Activated CD4-positive, alpha-beta T cell treated with anti-CD3 and anti-CD28 coated beads, Interleukin-10, Interleukin-2, amounts not matched to agents 100 ng/mL and 50 ng/mL, durations not matched to agents 16 hours and 8 hours (primary cell): ENCODE data around the gene MSH4.
"Not testable (repeated sequence)": the region's sequence is repeated elsewhere in the genome, so short reads cannot be mapped to it uniquely, and the experiment has no call there.

ENCODE experiments used
- DNase-seq: peaks from one replicate; pipeline ENCODE4 v3.0.0-alpha.2; 2020

Gene MSH4

DNA sequence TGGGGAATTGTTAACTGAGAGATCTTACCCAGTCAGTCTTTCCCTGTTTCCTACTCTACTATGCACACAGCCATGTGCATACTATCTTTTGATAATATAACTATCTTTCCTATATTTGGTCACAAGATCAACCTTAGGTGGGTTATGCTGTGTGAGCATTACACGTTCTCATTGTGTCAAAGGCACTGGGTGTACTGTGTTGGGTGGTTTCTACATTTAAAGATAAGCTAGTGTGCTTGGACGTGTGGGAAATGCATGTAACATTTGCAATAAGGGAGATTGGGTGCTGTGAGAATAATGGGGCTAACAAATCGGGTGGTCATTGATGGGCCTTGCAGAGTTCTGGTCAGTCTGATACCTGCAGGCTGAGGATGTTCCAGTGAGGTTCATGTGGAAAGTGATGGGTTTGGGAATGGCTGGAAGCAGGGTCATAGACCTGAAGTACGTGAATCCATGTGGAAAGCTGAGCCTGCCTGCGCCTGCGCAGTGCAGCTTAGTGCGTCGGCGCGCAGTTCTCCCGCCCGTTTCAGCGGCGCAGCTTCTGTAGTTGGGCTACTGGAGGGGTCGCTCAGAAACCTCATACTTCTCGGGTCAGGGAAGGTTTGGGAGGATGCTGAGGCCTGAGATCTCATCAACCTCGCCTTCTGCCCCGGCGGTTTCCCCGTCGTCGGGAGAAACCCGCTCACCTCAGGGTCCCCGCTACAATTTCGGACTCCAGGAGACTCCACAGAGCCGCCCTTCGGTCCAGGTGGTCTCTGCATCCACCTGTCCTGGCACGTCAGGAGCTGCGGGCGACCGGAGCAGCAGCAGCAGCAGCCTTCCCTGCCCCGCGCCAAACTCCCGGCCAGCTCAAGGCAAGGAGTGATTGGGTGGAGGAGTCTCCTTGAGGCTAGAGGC is at the start of gene MSH4:
Gene MSH4 (plus strand): TSS at position 507 of the 897 bp plus-strand sequence. CDS start 104 bp downstream, at position 611.
- peak; percentile 47 for DNase-seq

DNA sequence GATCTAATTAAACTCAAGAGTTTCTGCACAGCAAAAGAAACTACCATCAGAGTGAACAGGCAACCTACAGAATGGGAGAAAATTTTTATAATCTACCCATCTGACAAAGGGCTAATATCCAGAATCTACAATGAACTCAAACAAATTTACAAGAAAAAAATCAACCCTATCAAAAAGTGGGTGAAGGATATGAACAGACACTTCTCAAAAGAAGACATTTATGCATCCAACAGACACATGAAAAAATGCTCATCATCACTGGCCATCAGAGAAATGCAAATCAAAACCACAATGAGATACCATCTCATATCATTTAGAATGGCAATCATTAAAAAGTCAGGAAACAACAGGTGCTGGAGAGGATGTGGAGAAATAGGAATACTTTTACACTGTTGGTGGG is 39.5 kb upstream of the MSH4 start:
- not testable (repeated sequence) for DNase-seq

DNA sequence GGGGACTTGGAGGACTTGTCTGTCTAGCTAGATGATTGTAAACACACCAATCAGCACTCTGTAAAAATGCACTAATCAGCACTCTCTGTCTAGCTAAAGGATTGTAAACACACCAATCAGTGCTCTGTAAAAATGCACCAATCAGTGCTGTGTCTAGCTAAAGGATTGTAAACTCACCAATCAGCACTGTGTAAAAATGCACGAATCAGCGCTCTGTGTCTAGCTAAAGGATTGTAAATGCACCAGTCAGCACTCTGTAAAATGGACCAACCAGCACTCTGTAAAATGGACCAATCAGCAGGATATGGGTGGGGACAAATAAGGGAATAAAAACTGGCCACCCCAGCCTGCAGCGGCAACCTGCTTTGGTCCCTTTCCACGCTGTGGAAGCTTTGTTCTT is 38.1 kb upstream of the MSH4 start:
- DNase-seq, result not testable (repeated sequence)

DNA sequence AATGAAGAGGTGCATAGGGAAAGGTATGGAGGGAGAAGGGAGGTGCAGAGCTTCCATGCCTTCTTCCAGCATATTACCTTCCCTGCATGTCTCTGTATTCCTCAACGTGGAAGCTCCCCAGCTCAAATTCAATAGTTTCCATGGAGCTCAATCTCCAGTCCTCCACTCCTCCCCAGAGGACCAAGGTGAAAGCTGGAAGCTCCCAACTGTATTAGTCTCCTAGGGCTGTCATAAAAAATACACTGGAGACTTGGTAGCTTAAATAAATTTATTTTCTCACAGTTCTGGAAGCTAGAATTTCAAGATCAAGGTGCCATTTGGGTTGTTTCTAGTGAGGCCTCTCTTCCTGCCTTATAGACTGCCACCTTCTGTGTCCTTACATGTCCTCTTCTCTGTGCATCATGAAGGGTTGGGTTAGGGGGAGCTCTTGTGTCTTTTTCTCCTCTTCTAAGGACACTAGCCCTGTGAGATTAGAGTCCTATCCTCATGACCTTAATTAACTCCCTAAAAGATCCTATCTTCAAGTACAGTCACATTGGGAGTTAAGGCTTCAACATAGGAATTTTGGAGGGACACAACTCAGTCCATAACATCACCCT is 32.5 kb upstream of the MSH4 start:
- no peak for DNase-seq

DNA sequence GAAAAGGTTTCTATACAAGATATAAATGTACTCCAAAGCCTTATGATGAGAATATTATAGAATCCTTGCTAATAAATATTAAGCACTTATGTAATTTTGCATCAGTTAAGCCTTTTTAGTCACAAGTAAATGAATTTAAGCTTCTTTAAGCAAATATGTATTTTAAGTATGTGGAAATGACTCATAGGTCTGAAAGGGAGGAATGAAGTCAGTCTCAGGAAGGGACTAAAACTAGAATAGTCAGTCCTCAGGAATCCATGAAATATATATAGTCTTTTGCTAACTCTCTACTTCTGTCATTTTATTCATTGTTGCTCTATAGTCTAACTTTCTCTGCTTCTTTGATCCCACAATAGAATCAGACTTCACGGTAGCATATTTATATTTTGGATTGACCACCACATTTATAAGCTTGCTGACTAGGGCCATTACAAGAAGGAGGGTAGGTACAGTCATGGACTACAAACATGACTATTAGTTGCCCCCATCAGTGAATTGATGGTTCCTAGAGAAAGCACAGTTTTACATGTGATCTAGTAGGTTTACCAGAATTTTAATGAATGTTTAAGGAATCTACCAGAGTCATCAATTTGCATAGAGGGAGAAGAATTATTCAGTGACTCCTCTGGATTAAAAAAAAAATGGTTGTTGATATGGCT is 30.9 kb upstream of the MSH4 start:
- no peak for DNase-seq

DNA sequence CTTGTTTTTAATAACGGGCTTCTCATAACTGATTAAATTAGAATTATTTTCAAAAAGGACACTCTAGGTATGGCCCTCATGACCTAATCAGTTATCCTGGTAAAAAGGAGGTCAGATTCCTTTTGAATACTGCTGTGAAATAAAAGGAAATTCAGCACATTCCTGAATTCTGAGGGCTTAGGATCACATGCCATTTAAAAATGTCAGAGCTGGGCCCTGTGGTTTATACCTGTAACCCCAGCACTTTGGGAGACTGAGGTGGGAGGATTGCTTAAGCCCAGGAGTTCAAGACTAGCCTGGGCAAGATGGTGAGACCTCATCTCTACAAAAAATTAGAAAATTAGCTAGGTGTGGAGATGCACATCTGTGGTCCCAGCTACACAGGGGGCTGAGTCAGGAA is 28.7 kb upstream of the MSH4 start:
- no peak for DNase-seq

DNA sequence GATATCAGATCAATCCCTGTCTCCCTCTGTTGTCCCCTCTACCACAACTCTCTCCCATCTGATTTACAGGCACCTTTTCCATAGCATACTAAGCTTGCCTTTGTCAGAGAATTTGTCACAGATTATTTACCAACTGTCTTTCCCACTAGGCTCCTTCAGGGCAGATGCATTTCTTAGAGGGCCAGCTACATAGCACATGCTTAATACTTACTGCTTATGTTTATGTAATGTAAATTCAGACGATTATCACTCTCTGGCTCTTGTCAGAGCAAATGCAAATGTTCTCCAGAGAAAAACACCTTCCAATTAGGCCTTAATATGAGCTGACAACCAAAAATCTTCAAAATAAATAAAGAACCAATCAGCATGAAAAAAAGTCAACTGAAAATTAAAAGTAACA is 25.9 kb upstream of the MSH4 start:
- no peak for DNase-seq

DNA sequence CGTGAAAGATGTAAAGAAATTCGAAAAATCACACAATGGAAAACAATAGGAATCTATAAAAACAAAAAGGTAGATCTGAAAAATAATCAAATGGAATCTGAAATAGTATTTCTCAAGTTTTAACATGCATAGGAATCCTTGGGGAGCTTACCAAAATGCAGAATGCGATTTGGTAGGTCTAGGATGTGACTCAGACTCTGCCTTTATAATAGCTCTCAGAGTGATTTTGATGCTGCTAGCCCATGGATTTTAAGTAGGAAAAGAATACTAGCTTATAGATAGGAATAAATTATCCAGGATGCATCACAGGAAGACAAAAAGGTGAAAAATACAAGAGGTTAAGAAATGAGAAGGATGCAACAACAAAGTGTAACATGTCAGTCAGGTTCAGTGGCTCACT is 24.7 kb upstream of the MSH4 start:
- no peak for DNase-seq

DNA sequence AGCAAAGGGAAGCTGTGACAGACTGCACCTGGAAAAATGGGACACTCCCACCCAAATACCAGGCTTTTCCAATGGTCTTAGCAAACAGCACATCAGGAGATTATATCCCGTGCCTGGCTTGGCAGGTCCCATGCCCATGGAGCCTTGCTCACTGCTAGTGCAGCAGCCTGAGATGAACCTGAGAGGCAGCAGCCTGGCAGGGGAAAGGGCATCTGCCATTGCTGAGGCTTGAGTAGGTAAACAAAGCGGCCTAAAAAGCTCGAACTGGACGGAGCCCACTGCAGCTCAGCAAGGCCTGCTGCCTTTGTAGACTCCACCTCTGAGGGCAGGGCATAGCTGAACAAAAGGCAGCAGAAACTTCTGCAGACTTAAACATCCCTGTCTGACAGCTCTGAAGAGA is 18.9 kb upstream of the MSH4 start:
- DNase-seq, result not testable (repeated sequence)

DNA sequence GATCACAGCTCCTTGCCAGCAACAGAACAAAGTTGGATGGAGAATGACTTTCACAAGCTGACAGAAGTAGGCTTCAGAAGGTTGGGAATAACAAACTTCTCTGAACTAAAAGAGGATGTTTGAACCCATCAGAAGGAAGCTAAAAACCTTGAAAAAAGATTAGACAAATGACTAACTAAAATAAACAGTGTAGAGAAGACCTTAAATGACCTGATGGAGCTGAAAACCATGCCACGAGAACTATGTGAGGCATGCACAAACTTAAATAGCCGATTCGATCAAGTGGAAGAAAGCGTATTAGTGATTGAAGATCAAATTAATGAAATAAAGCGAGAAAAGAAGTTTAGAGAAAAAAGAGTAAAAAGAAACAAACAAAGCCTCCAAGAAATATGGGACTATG is 18.0 kb upstream of the MSH4 start:
- not testable (repeated sequence) for DNase-seq

DNA sequence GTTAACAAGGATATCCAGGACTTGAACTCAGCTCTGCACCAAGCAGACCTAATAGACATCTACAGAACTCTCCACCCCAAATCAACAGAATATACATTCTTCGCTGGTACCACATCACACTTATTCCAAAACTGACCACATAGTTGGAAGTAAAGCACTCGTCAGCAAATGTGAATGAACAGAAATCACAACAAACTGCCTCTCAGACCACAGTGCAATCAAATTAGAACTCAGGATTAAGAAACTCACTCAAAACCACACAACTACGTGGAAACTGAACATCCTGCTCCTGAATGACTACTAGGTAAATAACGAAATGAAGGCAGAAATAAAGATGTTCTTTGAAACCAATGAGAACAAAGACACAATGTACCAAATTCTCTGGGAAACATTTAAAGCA is 16.5 kb upstream of the MSH4 start:
- DNase-seq, result peak; percentile 51

DNA sequence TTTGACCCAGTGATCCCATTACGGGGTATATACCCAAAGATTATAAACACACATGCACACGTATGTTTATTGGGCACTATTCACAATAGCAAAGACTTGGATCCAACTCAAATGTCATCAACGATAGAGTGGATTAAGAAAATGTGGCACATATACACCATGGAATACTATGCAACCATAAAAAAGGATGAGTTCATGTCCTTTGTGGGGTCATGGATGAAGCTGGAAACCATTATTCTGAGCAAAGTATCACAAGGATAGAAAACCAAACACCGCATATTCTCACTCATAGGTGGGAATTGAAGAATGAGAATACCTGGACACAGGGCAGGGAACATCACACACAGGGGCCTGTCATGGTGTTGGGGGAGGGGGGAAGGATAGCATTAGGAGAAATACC is 12.8 kb upstream of the MSH4 start:
- not testable (repeated sequence) for DNase-seq

DNA sequence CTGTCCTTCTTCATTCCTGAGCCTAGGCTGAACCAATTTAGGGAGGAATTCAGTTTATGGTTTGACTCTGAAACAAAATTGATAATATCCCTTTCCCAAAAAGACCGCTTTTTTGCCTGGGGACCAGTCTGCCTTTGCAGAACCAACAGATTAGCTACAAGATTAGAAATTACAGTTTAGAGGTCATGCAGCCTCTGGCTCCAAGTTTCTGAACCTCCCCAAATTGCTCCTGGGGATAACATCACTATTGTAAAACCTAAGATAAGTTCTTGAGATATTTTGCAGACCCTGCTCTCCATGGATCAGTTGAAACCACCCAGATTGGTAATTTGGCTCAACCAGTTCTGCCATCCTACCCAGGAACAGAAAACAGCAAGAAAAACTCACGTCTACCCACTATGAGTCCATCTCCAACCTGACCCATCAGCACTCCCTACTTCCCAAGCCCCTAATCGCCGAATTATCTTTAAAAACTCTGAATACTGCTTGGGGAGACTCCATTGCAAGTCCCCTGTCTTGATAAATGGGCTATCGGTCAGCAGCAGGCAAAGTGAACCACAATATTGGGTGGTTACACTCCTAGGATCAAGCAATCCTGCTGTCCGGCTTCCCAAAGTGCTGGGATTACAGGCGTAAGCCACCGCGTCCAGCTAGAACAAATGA is 11.2 kb upstream of the MSH4 start:
- DNase-seq, result no peak

DNA sequence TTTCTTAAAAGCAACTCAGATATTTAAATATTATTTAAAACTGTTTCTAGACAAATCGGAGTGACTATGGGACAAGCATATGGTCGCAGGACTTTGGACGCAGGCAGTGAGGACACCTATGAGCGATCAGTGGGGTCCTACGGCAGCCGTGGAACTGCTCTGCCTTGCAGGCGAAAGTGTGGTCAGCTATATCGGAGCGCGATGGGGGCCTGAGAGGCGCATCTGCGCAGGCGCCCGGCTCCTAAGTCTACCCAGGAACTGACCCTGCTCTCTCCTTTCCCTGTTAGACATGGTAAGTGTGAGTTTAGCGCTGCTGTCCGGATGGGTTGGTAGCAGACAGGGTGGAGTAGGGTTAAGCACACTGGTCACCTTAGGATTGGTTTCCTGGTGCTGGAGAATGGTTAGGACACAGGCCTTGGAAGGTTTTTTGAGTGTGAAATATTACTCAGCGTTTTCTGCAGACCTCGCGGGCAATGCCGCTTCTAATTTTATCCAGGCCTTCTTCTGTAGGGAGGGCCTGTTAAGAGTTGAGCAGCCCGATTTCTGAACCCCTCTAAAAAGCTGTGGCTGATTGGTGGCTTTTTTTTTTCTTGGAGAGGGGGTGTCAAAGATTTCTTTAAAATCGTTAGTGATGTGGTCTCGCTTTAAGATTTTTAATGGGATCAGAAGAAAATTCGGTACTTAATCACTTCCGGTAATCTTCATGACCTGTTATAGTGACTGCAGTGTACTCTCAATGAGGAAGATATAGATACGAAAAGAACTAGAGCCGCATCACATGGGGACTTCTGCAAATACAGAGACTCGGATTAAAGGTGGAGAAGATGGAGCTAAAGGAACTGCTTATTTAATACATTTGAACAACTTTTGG is 10.5 kb upstream of the MSH4 start, which contains the start of gene RABGGTB:
Gene RABGGTB (plus strand): TSS at position 274 of the 871 bp plus-strand sequence. CDS start 16 bp downstream, at position 290.
- DNase-seq, result peak; percentile 97

DNA sequence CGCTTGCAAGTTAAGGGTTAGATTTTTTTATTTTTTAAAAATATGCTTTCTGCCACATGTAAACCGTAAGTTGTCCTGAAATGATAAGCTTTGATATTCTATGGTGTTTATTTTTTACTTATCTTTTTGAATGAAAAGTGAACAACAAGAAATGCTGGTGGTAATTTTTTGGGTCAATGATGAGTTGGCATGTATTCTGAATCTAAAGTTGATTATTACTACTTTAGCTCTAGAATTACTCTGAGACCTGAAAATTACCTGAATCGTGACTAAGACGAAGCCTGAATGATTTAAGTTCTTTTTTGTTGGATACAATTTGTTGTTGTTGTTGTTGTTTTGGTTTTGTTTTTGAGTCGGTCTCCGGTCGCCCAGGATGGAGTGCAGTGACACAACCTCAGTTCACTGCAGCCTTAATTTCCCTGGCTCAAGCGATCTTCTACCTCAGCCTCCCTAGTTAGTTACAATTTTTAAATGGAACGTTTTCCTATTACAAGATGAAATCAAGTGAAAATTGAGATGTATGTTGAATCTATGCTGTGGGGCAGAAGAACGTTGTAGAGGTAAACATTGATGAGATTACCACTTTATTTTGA is 9.7 kb upstream of the MSH4 start:
- DNase-seq, result no peak

DNA sequence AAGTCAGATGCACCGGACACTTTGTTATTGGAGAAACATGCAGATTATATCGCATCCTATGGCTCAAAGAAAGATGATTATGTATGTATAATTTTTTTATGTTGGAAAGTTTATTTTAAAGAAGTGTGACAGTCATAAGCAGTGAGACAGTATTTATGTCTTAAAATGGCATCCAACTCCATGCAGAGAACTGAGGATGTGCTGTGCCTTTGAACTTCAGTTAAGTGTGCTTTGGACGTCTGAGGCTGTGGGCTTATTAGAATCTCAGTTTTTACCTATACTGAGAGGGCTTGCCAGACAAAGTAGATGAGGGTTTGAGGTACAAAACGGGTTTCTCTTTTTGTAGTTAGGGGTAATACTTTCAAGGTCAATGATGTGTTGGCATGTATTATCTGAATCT is 9.2 kb upstream of the MSH4 start:
- no peak for DNase-seq

DNA sequence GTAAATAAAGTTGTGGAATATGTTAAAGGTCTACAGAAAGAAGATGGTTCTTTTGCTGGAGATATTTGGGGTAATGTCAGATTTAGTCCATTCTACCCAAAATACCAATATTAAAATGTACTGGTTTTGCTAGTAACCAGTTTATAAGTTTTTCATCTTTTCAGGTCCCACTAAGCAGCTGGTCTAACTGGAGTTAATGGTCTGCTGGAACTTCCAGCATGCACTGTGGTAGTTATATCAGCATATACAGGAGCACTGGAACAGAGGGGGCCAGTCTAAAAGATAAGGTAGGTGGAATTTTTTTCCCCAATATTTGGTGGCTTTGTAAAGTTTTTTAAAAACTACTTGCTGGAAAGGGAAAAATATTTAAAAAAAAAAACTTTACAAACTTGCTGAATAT is 6.7 kb upstream of the MSH4 start:
- no peak for DNase-seq

DNA sequence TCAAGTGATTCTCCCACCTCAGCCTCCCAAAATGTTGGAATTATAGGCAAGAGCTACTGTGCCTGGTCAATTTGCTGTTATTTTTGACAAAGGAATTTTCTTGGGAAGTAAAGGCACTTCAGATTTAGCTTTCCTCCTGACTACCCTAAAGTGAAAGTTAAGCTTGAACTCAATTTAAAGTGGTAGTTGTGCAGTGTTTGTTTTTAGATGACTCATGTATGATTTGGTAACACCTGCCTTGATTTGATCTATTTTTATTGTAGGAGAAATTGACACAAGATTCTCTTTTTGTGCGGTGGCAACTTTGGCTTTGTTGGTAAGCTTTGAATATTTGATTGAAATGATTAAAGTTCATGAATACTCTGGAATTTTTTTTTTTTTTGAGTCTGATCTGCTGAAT is 5.7 kb upstream of the MSH4 start:
- DNase-seq, result no peak

DNA sequence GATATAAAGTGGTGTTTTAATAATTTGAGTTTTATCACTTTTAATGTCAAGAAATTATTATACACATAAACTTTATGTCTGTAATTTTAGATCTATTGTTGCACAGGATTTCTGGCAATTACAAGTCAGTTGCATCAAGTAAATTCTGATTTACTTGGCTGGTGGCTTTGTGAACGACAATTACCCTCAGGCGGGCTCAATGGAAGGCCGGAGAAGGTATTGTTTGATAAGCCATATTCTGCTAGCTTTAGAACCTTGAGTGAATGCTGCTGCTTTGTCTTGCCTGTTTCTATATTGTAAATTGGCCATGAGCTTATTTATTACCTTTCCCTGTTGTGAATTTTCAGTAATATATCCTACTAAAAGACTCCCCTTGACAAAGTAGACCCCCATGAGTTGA is 4.6 kb upstream of the MSH4 start:
- no peak for DNase-seq

DNA sequence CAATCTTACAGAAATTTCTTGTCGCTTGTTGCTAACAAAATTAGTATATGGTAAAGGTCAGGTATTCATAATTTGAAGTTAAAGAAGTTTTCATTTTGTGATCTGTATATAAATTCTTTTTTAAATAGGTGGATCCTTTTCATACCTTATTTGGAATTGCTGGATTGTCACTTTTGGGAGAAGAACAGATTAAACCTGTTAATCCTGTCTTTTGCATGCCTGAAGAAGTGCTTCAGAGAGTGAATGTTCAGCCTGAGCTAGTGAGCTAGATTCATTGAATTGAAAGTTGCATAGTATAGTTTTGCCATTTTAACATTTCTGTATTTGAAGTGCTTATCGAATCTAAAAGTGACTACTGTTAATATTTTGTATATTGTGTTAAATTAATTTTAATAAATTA is 2.3 kb upstream of the MSH4 start:
- no peak for DNase-seq

DNA sequence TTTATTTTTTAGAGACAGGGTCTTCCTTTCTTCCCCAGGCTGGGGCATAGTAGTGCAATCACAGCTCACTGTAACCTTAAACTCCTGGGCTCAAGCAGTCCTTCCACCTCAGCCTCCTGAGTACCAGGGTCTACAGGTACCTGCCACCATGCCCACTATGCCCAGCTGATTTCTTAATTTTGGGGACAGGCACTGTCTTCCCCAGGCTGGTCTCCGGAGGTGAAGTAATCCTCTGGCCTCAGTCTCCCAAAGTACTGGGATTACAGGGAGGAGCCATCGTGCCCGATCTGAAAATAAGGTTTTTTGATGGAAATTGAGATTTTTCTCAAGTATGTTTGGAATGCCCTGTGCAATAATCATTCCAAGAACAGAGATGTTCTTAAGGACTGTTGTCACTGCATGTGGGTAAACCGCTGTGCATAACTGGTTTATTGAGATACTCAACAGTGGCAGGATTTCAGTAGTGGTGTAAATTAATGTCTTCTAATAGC is 934 bp upstream of the MSH4 start:
- no peak for DNase-seq

DNA sequence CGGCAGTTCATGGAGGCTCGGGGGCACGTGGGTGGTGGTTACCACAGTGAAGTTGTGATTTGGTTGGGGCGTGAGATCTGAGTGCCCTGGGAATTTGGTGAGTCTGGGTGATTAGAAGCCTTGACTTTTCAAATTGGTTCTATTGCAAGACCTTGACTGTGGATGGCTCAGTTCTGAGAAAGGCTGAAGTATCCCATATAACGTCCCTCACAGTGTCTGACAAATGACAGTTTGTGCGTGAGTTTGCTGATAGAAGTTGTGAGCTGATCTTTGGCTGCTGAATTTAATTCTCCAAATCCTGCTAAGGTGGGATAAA is 549 bp downstream of the MSH4 start:
- no peak for DNase-seq
